HG03135 (cell line): ENCODE results near the gene PLXND1.
"Not testable (repeated sequence)": the region's sequence is repeated elsewhere in the genome, so short reads cannot be mapped to it uniquely, and the experiment has no call there.

Experiments
- ATAC-seq: cut with Tn5 transposase; IDR thresholded peaks from one replicate; pipeline ENCODE4 v1.9.1; 2021; ENCODE audit warnings: mild to moderate bottlenecking, moderate library complexity; ENCODE audit not compliant: unreplicated experiment

PLXND1 gene

DNA sequence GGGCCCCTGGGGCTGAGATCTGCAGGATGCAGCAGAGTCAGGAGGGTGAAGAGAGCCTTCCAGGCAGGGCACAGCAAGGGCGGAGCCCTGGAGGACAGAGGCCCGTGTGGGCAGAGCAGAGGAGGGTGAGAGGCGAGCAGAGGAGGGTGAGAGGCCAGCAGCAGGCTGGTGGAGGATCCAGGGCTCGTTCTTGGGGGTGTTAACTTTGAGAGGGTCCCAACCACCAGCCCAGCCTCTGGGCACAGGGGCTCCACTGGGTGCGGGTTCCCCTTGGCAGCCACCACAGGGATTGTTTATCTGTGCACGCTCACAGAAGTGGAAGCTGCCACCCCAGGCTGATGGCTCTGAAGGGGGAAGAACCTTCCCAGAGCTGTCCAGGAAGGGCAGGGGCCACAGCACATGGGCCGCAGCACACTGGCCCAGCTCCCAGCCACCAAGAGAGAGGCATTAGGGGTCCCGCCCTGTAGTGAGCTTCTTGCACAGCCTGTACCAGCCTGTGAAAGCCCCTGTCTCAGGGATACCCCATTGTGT is 9.3 kb upstream of the PLXND1 start:
- ATAC-seq = no peak

- ATAC-seq = no peak
These were observed 8.5 kb upstream of the PLXND1 start for GRCh38 chr3:129614927-129615363.

GRCh38 chr3:129614435-129614834 is 8.0 kb upstream of the PLXND1 start:
- ATAC-seq = no peak

- ATAC-seq = no peak
These were observed 6.9 kb upstream of the PLXND1 start for GRCh38 chr3:129613367-129613740.

DNA sequence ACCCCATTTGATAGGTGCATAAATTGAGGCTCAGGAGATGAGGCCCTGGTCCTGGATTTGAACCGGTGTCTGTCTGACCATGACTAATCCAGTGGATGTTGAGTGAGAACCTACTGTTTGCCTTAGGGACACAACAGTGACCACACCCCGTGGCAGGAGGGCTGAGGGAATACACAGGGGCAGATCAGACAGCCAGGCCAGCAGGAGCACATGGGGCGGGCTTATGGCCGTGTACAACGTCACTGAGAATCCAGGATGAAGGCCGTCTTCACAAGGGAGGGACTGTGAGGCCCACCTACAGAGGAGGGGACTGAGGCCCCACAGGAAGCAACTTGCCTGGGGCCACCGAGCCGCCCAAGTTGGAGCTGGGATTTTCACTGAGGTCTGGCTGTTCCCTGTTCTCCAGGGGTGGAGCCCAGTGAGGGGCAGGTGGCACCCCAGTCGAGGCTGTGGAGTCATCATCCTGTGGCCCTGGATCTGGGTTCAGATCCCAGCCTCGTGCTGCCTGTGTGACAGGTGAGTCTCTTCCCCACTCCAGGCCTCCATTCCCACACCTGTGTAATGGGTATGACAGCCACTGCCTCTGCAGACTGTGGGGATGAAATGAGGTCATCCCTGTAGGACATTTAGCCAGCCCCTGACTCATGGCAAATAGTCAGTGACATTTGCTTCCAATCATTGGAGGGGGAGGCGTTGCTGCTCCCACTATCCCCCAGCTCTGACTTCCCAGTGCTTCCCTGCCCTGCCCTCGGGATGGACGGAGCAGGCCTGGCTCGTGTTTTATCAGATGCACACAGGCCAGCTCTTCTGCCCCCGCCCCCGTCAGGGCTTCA is 6.3 kb upstream of the PLXND1 start:
- no peak for ATAC-seq

DNA sequence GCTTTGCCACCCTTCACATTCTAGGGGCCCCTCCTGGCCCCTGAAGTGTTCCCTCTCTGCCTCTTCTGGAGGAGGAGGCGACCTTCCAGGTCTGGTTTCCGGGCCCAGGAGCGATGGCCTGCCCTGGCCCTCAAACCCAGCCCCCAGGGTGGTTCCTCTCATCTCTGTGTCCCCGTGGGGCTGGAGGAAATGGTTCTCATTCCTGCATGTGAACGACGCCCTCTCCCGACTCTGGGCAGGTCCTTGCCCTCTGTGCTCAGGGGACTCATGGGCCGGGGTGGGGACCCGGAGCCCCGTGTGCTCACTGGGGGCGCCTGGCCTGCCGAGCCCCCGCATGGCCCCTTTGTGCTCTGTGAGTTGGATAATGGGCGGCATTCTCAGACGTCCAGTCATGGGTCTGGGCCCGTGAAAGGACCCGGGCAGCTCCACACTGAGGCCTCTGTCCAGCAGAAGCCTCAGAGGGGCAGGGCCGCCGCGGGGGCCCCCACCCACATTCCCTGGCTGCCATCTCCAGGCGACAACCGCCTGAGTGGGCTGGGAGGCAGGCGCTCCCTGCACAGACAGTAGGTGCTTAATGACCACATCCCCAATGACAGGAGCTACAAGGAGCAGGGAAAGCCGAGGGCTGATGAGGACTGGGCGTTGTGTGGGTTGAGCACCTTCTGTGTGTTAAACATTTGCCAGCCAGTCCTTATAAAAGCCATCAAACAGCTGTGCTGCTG is 5.5 kb upstream of the PLXND1 start:
- no peak for ATAC-seq

DNA sequence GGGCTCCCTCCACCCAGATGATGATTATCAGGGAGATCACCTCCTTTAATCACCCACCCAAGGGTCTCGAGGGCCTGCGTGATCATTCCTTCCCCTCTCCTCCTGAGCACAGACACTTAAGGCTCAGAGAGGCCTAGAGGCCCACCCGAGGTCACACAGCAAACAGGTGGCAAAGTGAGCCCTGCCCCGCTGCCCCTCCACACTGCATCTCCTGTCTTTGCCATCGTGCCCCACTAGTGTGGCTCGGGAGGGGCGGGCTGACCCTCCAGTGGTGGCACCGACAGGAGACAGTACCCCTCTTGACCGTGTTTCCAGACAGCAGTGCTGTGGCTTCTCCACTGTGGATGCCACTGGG is 4.9 kb upstream of the PLXND1 start:
- no peak for ATAC-seq

DNA sequence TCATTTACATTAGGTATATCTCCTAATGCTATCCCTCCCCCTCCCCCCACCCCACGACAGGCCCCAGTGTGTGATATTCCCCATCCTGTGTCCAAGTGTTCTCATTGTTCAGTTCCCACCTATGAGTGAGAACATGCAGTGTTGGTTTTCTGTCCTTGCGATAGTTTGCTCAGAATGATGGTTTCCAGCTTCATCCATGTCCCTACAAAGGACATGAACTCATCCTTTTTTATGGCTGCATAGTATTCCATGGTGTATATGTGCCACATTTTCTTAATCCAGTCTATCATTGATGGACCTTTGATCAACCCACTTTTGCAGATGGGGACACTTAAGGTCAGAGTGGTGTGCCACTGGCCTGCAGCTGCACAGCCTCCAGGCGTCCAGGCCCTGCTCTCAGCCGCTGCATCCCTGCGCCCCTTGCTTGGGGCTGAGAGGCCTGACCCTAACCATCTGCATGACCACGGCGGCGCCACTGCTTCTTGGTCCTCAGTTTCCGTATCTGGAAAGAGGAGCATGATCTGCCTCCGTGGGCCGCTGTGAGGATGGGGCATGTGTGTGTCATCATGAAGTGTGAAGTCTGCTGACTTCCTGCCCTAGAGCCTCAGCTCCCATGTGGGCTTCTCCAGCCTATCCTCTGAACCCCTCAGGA is 4.4 kb upstream of the PLXND1 start:
- ATAC-seq = not testable (repeated sequence)

DNA sequence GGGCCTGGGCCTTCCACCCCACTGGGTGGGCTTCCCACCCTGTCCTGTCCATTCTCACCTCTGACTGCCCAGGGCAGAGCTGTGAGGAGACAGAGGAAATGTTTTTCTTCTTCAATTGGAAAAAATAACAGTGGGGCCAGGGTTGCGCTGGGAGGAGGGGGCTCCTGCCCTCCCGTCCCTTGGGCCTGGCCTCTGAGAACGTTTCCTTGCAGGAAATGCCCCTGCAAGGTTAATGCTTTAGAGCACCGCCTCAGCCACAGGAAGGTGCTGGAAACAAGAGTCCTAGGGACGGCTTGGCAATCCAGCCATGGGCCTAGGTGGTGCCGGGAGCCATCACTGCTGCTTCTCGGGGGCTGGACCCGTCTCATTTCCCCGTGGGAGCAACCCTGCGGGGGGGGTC is 3.8 kb upstream of the PLXND1 start:
- no peak for ATAC-seq

- ATAC-seq = no peak
These were observed 3.2 kb upstream of the PLXND1 start for GRCh38 chr3:129609591-129610182.

- ATAC-seq = no peak
These were observed 2.6 kb upstream of the PLXND1 start for GRCh38 chr3:129608936-129609590.

- no peak for ATAC-seq
These were observed 1.8 kb upstream of the PLXND1 start for GRCh38 chr3:129608087-129608935.

GRCh38 chr3:129607391-129608068 is 1.1 kb upstream of the PLXND1 start:
- no peak for ATAC-seq

DNA sequence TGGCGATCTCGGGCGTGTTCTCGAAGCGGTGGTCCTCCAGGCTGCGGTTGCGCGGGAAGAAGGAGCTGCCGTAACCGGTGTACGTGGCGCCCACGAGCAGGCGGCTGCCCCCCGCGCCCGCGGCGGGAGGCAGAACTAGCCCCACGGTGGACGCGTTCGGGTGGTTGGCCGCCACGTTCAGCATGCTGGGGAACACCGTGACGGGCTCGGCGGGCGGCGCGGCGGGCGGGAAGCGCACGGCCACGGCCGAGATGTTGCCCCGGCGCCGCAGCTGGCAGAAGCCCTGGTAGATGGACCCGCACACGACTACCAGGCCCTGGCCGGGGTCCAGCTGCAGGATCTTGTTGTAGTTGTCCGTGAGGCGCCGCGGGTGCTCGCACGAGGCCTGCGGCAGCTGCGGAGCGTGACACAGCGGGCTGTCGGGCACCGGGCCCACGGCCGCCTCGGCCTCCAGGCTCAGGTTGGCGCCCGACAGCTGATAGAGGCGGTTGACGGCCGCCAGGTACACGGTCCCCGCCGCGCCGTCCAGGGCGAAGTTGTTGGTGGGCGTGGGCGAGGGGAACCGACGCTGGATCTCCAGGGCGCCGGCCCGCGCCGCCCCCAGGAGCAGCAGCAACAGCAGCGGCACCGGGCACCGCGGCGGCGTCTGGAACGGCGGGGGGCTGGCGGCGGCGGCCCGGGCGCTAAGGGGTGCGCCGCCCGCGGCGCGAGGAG is 397 bp downstream of the PLXND1 start:
- no peak for ATAC-seq

DNA sequence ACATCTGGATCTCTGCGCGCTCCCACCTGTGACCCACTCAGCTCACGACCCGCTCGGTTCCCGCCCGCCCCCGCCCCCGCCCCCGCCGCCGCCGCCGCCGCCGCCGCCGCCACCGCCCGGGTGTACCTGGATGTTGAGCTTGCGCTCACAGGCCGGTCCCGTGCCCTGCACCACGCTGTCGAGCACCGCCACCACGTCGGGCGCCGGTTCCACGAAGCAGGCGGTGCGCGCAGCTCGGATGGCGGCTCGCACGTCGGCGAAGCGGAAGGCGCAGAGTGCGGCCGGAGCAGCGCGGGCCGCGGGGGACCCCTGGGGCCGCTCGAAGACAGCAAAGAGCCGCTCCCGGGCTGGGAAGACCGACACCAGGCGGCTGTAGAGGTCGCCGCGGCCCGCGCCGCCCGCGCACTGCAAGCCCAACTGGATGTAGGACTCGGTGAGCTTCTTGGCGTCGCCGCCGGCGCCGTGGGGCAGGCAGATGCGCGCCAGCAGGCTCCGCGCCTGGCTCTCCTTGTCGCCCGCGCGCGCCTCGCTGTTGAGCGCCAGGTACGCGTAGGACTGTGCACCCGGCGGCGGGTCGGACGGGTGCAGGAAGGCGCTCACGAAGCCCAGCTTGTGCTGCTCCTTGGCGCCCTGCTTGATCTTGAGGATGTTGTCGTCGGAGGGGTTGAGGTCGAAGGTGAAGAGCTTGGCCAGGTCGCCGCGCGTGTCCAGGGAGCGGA is 1.1 kb downstream of the PLXND1 start:
- ATAC-seq = no peak

DNA sequence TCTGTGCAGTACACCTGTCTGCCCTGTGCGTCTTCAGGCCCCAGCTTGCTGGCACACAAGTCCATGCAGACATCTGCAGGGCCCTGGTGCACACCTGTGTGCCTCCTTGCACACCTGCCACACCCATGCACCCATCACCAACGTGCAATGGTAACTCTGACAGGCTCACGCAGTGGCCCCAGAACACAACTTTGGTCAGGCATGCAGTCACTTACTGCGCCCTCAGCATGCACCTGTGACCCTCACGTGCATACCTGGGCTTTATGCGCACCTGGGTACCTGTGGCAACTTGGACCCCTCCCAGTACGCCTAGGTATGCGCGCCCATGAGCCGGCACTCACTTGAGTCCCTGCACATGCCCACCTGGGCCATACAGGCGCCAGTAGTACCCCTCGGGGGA is 1.7 kb downstream of the PLXND1 start:
- ATAC-seq = no peak

GRCh38 chr3:129603991-129604749 is 2.3 kb downstream of the PLXND1 start:
- ATAC-seq = no peak
